Measurements from ENCODE around the gene ZEB2.

Gene ZEB2

DNA sequence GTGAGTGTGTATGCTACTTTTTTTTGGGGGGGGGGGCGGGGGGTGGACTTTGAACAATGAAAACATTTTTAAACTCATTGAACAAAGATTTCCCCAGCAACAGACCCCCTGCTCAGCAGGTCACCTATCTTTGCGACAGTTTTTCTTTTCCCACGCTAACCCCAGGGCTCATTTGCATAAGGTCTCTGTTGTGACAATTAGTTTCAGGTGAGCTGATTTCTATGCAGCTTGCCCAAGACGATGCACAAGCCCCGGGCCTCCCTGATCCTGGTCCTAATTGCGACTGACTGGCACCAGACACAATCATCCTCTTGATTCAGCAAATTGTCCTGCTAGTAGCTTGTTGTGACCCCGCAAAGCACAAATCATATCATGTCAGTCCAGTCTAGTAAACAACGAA is 40.3 kb downstream of the ZEB2 start:
- TF ChIP-seq, protein P1, sequence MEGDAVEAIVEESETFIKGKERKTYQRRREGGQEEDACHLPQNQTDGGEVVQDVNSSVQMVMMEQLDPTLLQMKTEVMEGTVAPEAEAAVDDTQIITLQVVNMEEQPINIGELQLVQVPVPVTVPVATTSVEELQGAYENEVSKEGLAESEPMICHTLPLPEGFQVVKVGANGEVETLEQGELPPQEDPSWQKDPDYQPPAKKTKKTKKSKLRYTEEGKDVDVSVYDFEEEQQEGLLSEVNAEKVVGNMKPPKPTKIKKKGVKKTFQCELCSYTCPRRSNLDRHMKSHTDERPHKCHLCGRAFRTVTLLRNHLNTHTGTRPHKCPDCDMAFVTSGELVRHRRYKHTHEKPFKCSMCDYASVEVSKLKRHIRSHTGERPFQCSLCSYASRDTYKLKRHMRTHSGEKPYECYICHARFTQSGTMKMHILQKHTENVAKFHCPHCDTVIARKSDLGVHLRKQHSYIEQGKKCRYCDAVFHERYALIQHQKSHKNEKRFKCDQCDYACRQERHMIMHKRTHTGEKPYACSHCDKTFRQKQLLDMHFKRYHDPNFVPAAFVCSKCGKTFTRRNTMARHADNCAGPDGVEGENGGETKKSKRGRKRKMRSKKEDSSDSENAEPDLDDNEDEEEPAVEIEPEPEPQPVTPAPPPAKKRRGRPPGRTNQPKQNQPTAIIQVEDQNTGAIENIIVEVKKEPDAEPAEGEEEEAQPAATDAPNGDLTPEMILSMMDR (IDR thresholded peaks at IDR 0.05; ENCODE audit: low read length, missing control alignments): no peak
- DNase-seq (ENCODE audit: low read depth): no peak
- H3K4me3 ChIP-seq (replicated peaks; ENCODE audit: low read depth, low read length): no peak overlapping the region

- TF ChIP-seq, protein P1 (IDR thresholded peaks at IDR 0.05; ENCODE audit: low read length, missing control alignments): no peak
- peak; percentile 79 for DNase-seq (ENCODE audit: low read depth)
- no peak overlapping the region for H3K4me3 ChIP-seq (replicated peaks; ENCODE audit: low read depth, low read length)
Measured at GRCh38 chr2:144479138-144479537, 40.8 kb downstream of the ZEB2 start.

GRCh38 chr2:144477957-144478311 is 42.0 kb downstream of the ZEB2 start:
- TF ChIP-seq, protein P1 (IDR thresholded peaks at IDR 0.05; ENCODE audit: low read length, missing control alignments): no peak
- no peak for DNase-seq (ENCODE audit: low read depth)
- no peak overlapping the region for H3K4me3 ChIP-seq (replicated peaks; ENCODE audit: low read depth, low read length)

DNA sequence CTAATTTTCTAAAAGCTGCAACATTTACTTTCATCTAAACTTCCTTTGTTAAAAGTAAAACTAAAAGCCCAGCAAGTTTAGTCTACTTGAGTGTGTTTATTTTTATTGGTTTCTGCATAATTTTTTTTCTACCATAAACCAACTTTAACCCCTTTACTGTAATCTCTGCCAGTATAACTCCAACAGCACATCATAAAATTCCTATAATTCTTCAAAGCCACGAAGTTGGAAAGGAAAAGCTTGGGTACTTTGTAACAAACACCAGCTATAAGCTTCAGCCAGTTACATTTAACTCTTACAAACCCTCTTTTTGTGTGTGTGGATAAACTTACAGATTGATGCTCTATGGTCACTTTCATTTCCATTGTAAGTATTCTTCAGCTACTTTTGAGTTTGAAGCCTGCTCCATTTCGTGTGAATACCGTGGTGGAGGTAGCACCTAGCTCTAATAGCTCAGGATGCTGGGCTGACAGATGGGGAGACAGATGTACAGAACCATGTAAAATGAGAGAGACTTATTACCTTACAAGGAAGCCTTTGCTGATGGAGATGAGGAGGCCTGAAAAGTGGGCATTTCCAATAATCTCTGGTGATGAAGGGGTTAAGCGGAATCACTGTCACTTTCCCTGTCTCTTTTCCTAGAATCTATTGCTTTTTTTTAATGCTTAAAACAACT is 42.5 kb downstream of the ZEB2 start:
- no peak overlapping the region for H3K4me3 ChIP-seq (replicated peaks; ENCODE audit: low read depth, low read length)
- DNase-seq (ENCODE audit: low read depth): no peak
- TF ChIP-seq, protein P1 (IDR thresholded peaks at IDR 0.05; ENCODE audit: low read length, missing control alignments): no peak

- TF ChIP-seq, protein P1 (IDR thresholded peaks at IDR 0.05; ENCODE audit: low read length, missing control alignments): no peak
- no peak for DNase-seq (ENCODE audit: low read depth)
- no peak overlapping the region for H3K4me3 ChIP-seq (replicated peaks; ENCODE audit: low read depth, low read length)
Measured at GRCh38 chr2:144476682-144477081, 43.2 kb downstream of the ZEB2 start.

DNA sequence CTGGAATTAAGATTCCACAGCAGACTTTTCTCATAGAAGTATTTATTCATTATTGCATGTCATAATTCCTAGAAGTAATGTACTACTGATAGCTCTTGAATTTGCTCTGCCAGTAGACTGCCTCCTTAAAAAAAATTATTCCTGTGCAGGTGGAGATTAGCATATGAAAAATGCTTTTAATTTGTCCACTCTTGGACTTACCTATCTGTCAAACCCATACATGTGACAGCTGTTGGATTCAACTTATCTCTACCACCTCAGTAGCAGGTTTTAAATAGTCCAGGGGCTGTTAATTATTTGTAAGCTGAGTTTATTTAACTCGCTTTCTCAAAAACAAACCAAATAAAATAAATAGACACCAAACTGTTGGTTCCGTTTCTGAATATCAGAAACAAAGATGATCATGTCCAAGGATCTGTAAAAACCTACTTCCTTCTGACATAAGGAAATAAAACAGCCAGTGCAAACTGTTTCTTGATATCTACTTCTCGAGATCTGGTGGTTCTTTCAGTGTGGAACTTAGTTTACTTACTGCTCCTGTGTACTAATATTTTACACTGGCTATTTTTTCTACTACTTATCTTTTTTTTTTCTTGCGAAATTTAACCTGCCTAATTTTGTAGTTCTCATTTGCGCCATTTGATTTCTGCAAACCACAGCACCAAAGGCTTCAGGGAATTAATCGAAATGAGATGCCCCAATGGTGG is 44.2 kb downstream of the ZEB2 start:
- no peak overlapping the region for H3K4me3 ChIP-seq (replicated peaks; ENCODE audit: low read depth, low read length)
- DNase-seq (ENCODE audit: low read depth): no peak

More for the DNA sequence above, 44.2 kb downstream of the ZEB2 start:
- TF ChIP-seq, protein P1 (IDR thresholded peaks at IDR 0.05; ENCODE audit: low read length, missing control alignments): no peak

Data from fibroblast of pulmonary artery (primary cell).